SU-DHL-6 (cell line): Measurements from ENCODE around the gene CFAP45.
"Not testable (repeated sequence)": the region's sequence is repeated elsewhere in the genome, so short reads cannot be mapped to it uniquely, and the experiment has no call there.

Experiments used
- H2AFZ ChIP-seq: fragments of 200-600 bp; sonication (generic); 2 replicates; pipeline ENCODE4 v1.6.1; 2014; ENCODE audit warnings: low read depth, mild to moderate bottlenecking, moderate library complexity, mixed read lengths, antibody characterized with exemption, low read length; ENCODE audit not compliant: severe bottlenecking
- H3F3A ChIP-seq: fragments of 200-600 bp; shearing (Covaris generic); 2 replicates; pipeline ENCODE4 v1.6.0; 2016; ENCODE audit warnings: antibody characterized with exemption, mild to moderate bottlenecking; ENCODE audit not compliant: insufficient read depth
- H3K27ac ChIP-seq: fragments of 200-600 bp; sonication (generic); 2 replicates; pipeline ENCODE4 v1.5.1; 2016; ENCODE audit warnings: low read depth, mild to moderate bottlenecking, low read length, moderate library complexity, mixed read lengths
- H3K27me3 ChIP-seq: fragments of 200-600 bp; sonication (generic), shearing (Covaris generic); 2 replicates; pipeline ENCODE4 v1.6.0; 2014; ENCODE audit warnings: mild to moderate bottlenecking, low read length
- H3K36me3 ChIP-seq: fragments of 200-600 bp; sonication (generic); 2 replicates; pipeline ENCODE4 v1.6.1; 2014; ENCODE audit warnings: mild to moderate bottlenecking, low read length, mixed read lengths
- H3K4me2 ChIP-seq: fragments of 300-600, 200-600 bp; shearing (Covaris generic), sonication (generic); 2 replicates; pipeline ENCODE4 v1.6.0; 2014; ENCODE audit warnings: low read length, low read depth, mild to moderate bottlenecking; ENCODE audit not compliant: poor library complexity, severe bottlenecking
- H3K4me3 ChIP-seq: fragments of 200-600 bp; sonication (generic); 2 replicates; pipeline ENCODE4 v1.5.1; 2014; ENCODE audit warnings: antibody characterized with exemption, low read length, mild to moderate bottlenecking, mixed read lengths; ENCODE audit not compliant: insufficient read depth, poor library complexity, severe bottlenecking
- H3K79me2 ChIP-seq: fragments of 200-600 bp; sonication (generic); 2 replicates; pipeline ENCODE4 v1.6.1; 2014; ENCODE audit warnings: mild to moderate bottlenecking, low read length, moderate library complexity; ENCODE audit not compliant: insufficient read depth
- H3K9ac ChIP-seq: fragments of 200-600 bp; sonication (generic); 2 replicates; pipeline ENCODE4 v1.7.0; 2014; ENCODE audit warnings: mild to moderate bottlenecking, low read length
- H3K9me2 ChIP-seq: fragments of 200-600 bp; sonication (generic); replicated peaks from 2 replicates; pipeline ENCODE4 v1.6.1; 2014; ENCODE audit warnings: low read length; ENCODE audit not compliant: insufficient read depth
- H3K9me3 ChIP-seq: fragments of 200-600 bp; sonication (generic); 2 replicates; pipeline ENCODE4 v1.6.1; 2014; ENCODE audit warnings: low read length, mixed read lengths; ENCODE audit not compliant: insufficient read depth
- H4K20me1 ChIP-seq: fragments of 200-600 bp; sonication (generic); 2 replicates; pipeline ENCODE4 v1.6.1; 2014; ENCODE audit warnings: low read depth, mild to moderate bottlenecking, antibody characterized with exemption, low read length, moderate library complexity, mixed read lengths
- EZH2phosphoT487 ChIP-seq: fragments of 200-600 bp; sonication (generic), shearing (Covaris generic); conservative IDR thresholded peaks from 2 replicates; pipeline ENCODE4 v1.6.1; 2018; ENCODE audit warnings: mild to moderate bottlenecking, antibody characterized with exemption, low read length, moderate library complexity, mixed read lengths
- TF ChIP-seq, protein P1 (sequence below): fragments of 200-600 bp; sonication (generic); IDR thresholded peaks from one replicate; pipeline ENCODE4 v1.5.1; 2017; ENCODE audit warnings: antibody characterized with exemption, mild to moderate bottlenecking, low read length, moderate library complexity; ENCODE audit not compliant: insufficient read depth, poor library complexity, severe bottlenecking

Gene CFAP45

DNA sequence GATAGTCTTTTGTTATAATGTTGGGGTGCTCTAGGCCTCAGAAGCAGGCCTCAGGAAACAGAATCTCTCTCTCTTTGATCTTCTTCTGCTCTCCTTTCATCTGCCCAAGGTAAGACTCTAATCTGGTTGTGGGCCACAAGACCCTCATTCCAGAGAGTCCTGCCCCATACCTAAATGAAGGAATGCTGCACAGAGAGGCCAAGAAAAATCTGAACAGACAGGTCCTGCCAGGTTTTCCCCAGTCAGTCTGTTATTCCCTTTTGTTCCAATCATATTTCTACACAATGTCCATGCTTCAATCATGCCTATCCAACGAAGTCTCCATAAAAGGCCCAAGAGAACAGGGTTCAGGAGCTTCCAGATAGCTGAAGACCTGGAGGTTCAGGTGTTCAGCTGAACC lies 7.0 kb upstream of the CFAP45 start:
- H3K9ac ChIP-seq: no peak overlapping the region
- no peaks in the 10 kb centered on the region for H3K27me3 ChIP-seq
- H3K79me2 ChIP-seq: no peaks in the 10 kb centered on the region
- no peak overlapping the region for H3K27ac ChIP-seq
- no peak overlapping the region for H3K4me2 ChIP-seq
- no peak for TF ChIP-seq EZH2phosphoT487
- TF ChIP-seq, protein P1, sequence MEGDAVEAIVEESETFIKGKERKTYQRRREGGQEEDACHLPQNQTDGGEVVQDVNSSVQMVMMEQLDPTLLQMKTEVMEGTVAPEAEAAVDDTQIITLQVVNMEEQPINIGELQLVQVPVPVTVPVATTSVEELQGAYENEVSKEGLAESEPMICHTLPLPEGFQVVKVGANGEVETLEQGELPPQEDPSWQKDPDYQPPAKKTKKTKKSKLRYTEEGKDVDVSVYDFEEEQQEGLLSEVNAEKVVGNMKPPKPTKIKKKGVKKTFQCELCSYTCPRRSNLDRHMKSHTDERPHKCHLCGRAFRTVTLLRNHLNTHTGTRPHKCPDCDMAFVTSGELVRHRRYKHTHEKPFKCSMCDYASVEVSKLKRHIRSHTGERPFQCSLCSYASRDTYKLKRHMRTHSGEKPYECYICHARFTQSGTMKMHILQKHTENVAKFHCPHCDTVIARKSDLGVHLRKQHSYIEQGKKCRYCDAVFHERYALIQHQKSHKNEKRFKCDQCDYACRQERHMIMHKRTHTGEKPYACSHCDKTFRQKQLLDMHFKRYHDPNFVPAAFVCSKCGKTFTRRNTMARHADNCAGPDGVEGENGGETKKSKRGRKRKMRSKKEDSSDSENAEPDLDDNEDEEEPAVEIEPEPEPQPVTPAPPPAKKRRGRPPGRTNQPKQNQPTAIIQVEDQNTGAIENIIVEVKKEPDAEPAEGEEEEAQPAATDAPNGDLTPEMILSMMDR: no peak
- H3K36me3 ChIP-seq: no peaks in the 10 kb centered on the region
- no peaks in the 10 kb centered on the region for H3K9me2 ChIP-seq
- no peaks in the 10 kb centered on the region for H4K20me1 ChIP-seq
- no peak overlapping the region for H3K4me3 ChIP-seq
- no peaks in the 10 kb centered on the region for H3K9me3 ChIP-seq
- H3F3A ChIP-seq: no peaks in the 10 kb centered on the region
- H2AFZ ChIP-seq: no peak overlapping the region

DNA sequence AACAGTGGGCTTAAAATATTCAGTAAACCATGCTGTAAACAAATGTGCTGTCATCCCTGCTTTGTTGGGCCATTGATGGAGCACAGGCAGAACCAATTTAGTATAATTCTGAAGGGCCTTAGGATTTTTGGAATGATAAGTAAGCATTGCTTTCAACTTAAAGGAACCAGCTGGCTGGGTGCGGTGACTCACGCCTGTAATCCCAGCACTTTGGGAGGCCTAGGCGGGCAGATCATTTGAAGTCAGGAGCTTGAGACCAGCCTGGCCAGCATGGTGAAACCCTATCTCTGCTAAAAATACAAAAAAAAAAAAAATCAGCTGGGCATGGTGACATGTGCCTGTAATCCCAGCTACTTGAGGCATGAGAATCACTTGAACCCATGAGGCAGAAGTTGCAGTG lies 4.1 kb upstream of the CFAP45 start:
- H3F3A ChIP-seq, H4K20me1 ChIP-seq, H3K9me3 ChIP-seq, H3K79me2 ChIP-seq, H3K27me3 ChIP-seq, H3K9me2 ChIP-seq, H3K4me3 ChIP-seq, H3K27ac ChIP-seq, H2AFZ ChIP-seq, H3K9ac ChIP-seq, H3K4me2 ChIP-seq, H3K36me3 ChIP-seq: not testable (repeated sequence)

DNA sequence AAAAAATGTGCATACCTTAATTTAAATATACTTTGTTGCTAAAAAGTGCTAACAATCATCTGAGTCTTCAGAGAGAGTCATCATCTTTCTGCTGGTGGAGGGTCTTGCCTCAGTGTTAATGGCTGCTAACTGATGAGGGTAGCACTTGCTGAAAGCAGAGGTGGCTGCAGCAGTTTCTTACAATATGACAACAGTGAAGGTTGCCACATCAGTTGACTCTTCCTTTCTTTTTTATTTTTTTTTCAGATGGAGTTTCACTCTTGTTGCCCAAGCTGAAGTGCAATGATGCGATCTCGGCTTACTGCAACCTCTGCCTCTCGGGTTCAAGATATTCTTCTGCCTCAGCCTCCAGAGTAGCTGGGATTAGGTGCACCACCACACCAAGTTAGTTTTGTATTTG lies 2.6 kb upstream of the CFAP45 start:
- H3K27ac ChIP-seq: no peak overlapping the region

DNA sequence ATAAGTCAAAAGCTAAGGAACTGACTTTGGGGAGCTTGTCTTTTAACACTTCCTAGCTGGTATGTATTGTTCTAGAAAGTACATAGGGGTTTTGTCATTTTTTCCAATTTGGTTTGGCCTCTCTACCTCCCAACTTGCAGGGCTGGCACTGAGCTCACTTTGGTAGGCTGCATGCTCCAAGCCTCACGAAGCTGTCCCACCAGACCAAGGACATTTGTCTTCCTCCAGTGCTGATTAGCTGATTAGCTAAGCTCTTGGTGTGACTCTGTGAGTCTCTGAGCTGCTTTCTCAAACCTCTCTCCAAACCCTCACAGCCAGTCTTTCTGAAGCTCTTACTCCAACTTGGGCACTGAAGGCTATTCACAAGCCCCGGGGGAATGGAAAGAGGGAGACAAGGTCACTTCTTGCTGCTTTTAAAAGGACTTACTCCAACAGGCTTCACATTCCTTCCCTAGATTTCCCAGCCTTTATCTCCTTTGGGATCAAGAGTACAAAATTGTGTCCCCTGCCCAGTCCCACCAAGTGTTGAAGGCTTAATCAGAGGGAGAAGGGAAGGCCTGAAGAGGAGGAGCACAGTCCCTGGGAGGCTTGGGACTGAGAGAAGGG lies 893 bp upstream of the CFAP45 start:
- H3K9me3 ChIP-seq: no peaks in the 10 kb centered on the region
- H2AFZ ChIP-seq: no peak overlapping the region
- no peaks in the 10 kb centered on the region for H3K79me2 ChIP-seq
- no peak overlapping the region for H3K4me2 ChIP-seq
- H3K27ac ChIP-seq: no peak overlapping the region
- H3K27me3 ChIP-seq: no peaks in the 10 kb centered on the region
- no peaks in the 10 kb centered on the region for H3K36me3 ChIP-seq
- H3K4me3 ChIP-seq: no peak overlapping the region
- no peaks in the 10 kb centered on the region for H3F3A ChIP-seq
- H4K20me1 ChIP-seq: no peaks in the 10 kb centered on the region
- no peak for TF ChIP-seq EZH2phosphoT487
- TF ChIP-seq, protein P1: no peak
- no peaks in the 10 kb centered on the region for H3K9me2 ChIP-seq
- no peak overlapping the region for H3K9ac ChIP-seq

More for the DNA sequence above, 2.6 kb upstream of the CFAP45 start:
- H3K4me3 ChIP-seq: no peak overlapping the region
- no peaks in the 10 kb centered on the region for H3K9me3 ChIP-seq
- H3K9ac ChIP-seq: no peak overlapping the region
- no peaks in the 10 kb centered on the region for H4K20me1 ChIP-seq
- H3K4me2 ChIP-seq: no peak overlapping the region
- H2AFZ ChIP-seq: no peak overlapping the region
- H3K9me2 ChIP-seq: no peaks in the 10 kb centered on the region
- H3K79me2 ChIP-seq: no peaks in the 10 kb centered on the region
- H3K36me3 ChIP-seq: no peaks in the 10 kb centered on the region
- TF ChIP-seq EZH2phosphoT487: no peak
- TF ChIP-seq, protein P1: no peak
- H3K27me3 ChIP-seq: no peaks in the 10 kb centered on the region
- no peaks in the 10 kb centered on the region for H3F3A ChIP-seq

DNA sequence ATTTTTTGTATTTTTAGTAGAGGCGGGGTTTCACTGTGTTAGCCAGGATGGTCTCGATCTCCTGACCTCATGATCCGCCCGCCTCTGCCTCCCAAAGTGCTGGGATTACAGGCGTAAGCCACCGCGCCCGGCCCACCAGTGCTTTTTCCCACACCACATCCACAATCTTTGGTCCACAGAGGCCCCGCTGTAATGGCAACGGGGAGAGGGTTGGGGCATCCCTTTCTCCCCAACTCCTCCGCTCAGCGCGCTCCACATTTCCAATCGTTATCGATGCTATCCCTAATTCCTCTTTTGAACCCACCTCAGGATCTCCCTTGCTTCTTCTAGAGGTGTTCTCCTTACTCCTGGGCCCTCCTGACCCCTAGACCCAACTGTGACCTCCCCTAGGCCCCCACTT lies 331 bp downstream of the CFAP45 start:
- not testable (repeated sequence) for H3K36me3 ChIP-seq, H3K4me2 ChIP-seq

More for the DNA sequence above, 331 bp downstream of the CFAP45 start:
- H3K9me2 ChIP-seq, H4K20me1 ChIP-seq, H3K27me3 ChIP-seq, H3K79me2 ChIP-seq, H3K4me3 ChIP-seq, H3K9ac ChIP-seq, H3K9me3 ChIP-seq, H2AFZ ChIP-seq, H3K27ac ChIP-seq, H3F3A ChIP-seq: not testable (repeated sequence)
